CD4-positive, alpha-beta memory T cell (primary cell): ENCODE data around the gene ORC5. TPM values are rescaled to one million over a fixed set of nuclear protein-coding genes. Genes with fewer than 3 reads are reported as not detected.

ENCODE experiments used
- CTCF ChIA-PET: fragments of 350-600 bp; sonication (Branson Sonifier 250); formaldehyde crosslinking; loops from one replicate; lab custom pipeline; 2021; ENCODE audit warnings: inconsistent platforms; ENCODE audit not compliant: partially characterized antibody; lab: Charles Lee
- POLR2A ChIA-PET: fragments of 350-600 bp; sonication (Branson Sonifier 250); formaldehyde crosslinking; loops from one replicate; lab custom pipeline; 2021; ENCODE audit not compliant: partially characterized antibody; lab: Charles Lee
- DNase-seq, 5 donors: peaks; one replicate each; pipeline versions ENCODE4 v3.0.0 to v3.0.0-alpha.2; 2020 to 2022; ENCODE audit warnings: mixed read lengths in 1 of 5
- H3K27ac ChIP-seq: one replicate; pipeline ENCODE4 v1.7.0; 2013; ENCODE audit warnings: low read depth, low read length
- H3K27me3 ChIP-seq: 2 replicates; pipeline ENCODE4 v1.7.0; 2013; ENCODE audit warnings: mild to moderate bottlenecking, low read length, moderate library complexity; ENCODE audit not compliant: insufficient read depth
- H3K36me3 ChIP-seq: 2 replicates; pipeline ENCODE4 v1.7.0; 2013; ENCODE audit warnings: mild to moderate bottlenecking, low read length, moderate library complexity; ENCODE audit not compliant: insufficient read depth
- H3K4me1 ChIP-seq: 2 replicates; pipeline ENCODE4 v1.7.0; 2013; ENCODE audit warnings: mild to moderate bottlenecking, low read length, moderate library complexity; ENCODE audit not compliant: insufficient read depth
- H3K4me3 ChIP-seq, 2 donors: one replicate each; pipeline ENCODE4 v1.7.0; 2013; ENCODE audit warnings: low read length in 2 of 2, mild to moderate bottlenecking in 1 of 2
- H3K9me3 ChIP-seq, 2 donors: one replicate each; pipeline ENCODE4 v1.7.0; 2013; ENCODE audit warnings: low read length in 2 of 2, control low read depth in 1 of 2; ENCODE audit not compliant: control insufficient read depth in 1 of 2
- H3K27ac Mint-ChIP-seq, 7 donors: one replicate each; pipeline ENCODE4 v1.8.0; 2020 to 2021; ENCODE audit warnings: mixed read lengths in 7 of 7, mild to moderate bottlenecking in 6 of 7, inconsistent platforms in 3 of 7, moderate library complexity in 3 of 7
- H3K27me3 Mint-ChIP-seq, 2 donors: one replicate each; pipeline ENCODE4 v1.8.0; 2020 to 2021; ENCODE audit warnings: mixed read lengths in 2 of 2
- H3K36me3 Mint-ChIP-seq, 2 donors: one replicate each; pipeline ENCODE4 v1.8.0; 2020 to 2021; ENCODE audit warnings: mixed read lengths in 2 of 2, inconsistent platforms in 1 of 2, mild to moderate bottlenecking in 1 of 2
- H3K4me1 Mint-ChIP-seq, 4 donors: one replicate each; pipeline ENCODE4 v1.8.0; 2020 to 2021; ENCODE audit warnings: mixed read lengths in 4 of 4, mild to moderate bottlenecking in 1 of 4
- H3K4me3 Mint-ChIP-seq, 8 donors: one replicate each; pipeline ENCODE4 v1.8.0; 2020 to 2021; ENCODE audit warnings: mixed read lengths in 8 of 8, mild to moderate bottlenecking in 7 of 8, moderate library complexity in 6 of 8, inconsistent platforms in 3 of 8
- H3K9me3 Mint-ChIP-seq, 8 donors: one replicate each; pipeline ENCODE4 v1.8.0; 2020 to 2021; ENCODE audit warnings: mixed read lengths in 8 of 8, mild to moderate bottlenecking in 5 of 8, inconsistent platforms in 3 of 8, moderate library complexity in 1 of 8
- intact Hi-C: fragments of 100-400 bp; cut with micrococcal nuclease; formaldehyde crosslinking; loops from one replicate; pipeline ENCODE4 v1.15.1; 2023
- polyA plus RNA-seq, 2 donors: library from polyadenylated mRNA; unstranded; fragments of 300-500 nt; fragmentation: Illumina TruSeq; gene quantifications; one replicate each; pipeline ENCODE4 v1.2.3, GENCODE V29; 2021
- total RNA-seq, 2 experiments: library from RNA; stranded (reverse); gene quantifications; one replicate each; pipeline ENCODE4 v1.2.3, GENCODE V29; 2021

Gene ORC5
- total and polyA plus RNA-seq, 4 experiments from 2014 or later = 19.0 to 31.2 (median 27.4) TPM

DNA sequence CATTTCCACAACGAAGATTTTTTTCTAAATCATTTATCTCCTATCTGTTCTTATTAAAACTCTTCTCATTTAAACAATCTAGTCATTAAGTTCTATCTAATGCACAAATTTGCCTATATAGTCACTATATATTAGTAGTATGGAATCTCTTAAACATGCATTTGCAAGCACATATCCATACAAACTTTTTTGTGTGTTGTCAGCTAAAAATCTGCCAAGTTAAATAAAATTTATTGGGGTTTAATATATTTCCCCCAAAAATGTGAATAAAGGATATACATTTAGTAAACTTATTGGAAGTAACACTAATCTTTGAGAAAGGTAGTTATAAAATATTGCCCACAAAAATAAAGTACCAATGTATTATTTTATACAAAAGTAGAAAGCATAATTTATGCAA is 55.3 kb downstream of the ORC5 start:
- no peak overlapping the region for H3K4me3 Mint-ChIP-seq
- Histone ChIP-seq H3K4me3 (no peak overlapping the region), H3K27me3 (no peaks in the 10 kb centered on the region), H3K36me3 (no peaks in the 10 kb centered on the region), H3K4me1 (no peaks in the 10 kb centered on the region), H3K27ac (no peak overlapping the region), H3K9me3 (no peaks in the 10 kb centered on the region)
- intact Hi-C loops = no loop called here
- no peaks in the 10 kb centered on the region for H3K27me3 Mint-ChIP-seq
- H3K9me3 Mint-ChIP-seq = no peaks in the 10 kb centered on the region
- H3K36me3 Mint-ChIP-seq = peaks cover 18 to 21% of the 10 kb centered on the region in 2 donors
- no peak for DNase-seq
- H3K4me1 Mint-ChIP-seq = peaks cover 0 to 4% (median 1%) of the 10 kb centered on the region in 4 donors
- ChIA-PET POLR2A (no interaction called here), CTCF (no interaction called here)
- no peak overlapping the region for H3K27ac Mint-ChIP-seq

GRCh38 chr7:104150470-104150869 is 57.3 kb downstream of the ORC5 start:
- CTCF ChIA-PET = no interaction called here
- H3K36me3 ChIP-seq = no peaks in the 10 kb centered on the region
- H3K4me3 Mint-ChIP-seq = no peak overlapping the region
- H3K27me3 Mint-ChIP-seq = no peaks in the 10 kb centered on the region
- H3K4me1 ChIP-seq = no peaks in the 10 kb centered on the region
- peaks cover 0 to 1% (median 0%) of the 10 kb centered on the region in 4 donors for H3K4me1 Mint-ChIP-seq
- H3K4me3 ChIP-seq = no peak overlapping the region
- DNase-seq = no peak
- H3K36me3 Mint-ChIP-seq = peaks cover 20 to 25% of the 10 kb centered on the region in 2 donors
- no peaks in the 10 kb centered on the region for H3K9me3 ChIP-seq
- H3K27ac ChIP-seq = no peak overlapping the region
- no peaks in the 10 kb centered on the region for H3K9me3 Mint-ChIP-seq
- POLR2A ChIA-PET = no interaction called here
- intact Hi-C loops = no loop called here
- no peak overlapping the region for H3K27ac Mint-ChIP-seq
- H3K27me3 ChIP-seq = no peaks in the 10 kb centered on the region

GRCh38 chr7:104149822-104150221 is 58.0 kb downstream of the ORC5 start:
- CTCF ChIA-PET = no interaction called here
- peaks cover 0 to 1% (median 0%) of the 10 kb centered on the region in 4 donors for H3K4me1 Mint-ChIP-seq
- Histone ChIP-seq H3K9me3 (no peaks in the 10 kb centered on the region), H3K27me3 (no peaks in the 10 kb centered on the region), H3K4me3 (no peak overlapping the region), H3K27ac (no peak overlapping the region), H3K4me1 (no peaks in the 10 kb centered on the region), H3K36me3 (no peaks in the 10 kb centered on the region)
- H3K9me3 Mint-ChIP-seq = no peaks in the 10 kb centered on the region
- H3K36me3 Mint-ChIP-seq = peaks cover 21 to 26% of the 10 kb centered on the region in 2 donors
- no peak for DNase-seq
- no peak overlapping the region for H3K4me3 Mint-ChIP-seq
- no peak overlapping the region for H3K27ac Mint-ChIP-seq
- POLR2A ChIA-PET = interaction anchor here (0.5 kb wide), 1 partner anchor 802 kb away, joined by 3 read pairs; no protein-coding TSS in a partner anchor
- no peaks in the 10 kb centered on the region for H3K27me3 Mint-ChIP-seq
- intact Hi-C loops = no loop called here

DNA sequence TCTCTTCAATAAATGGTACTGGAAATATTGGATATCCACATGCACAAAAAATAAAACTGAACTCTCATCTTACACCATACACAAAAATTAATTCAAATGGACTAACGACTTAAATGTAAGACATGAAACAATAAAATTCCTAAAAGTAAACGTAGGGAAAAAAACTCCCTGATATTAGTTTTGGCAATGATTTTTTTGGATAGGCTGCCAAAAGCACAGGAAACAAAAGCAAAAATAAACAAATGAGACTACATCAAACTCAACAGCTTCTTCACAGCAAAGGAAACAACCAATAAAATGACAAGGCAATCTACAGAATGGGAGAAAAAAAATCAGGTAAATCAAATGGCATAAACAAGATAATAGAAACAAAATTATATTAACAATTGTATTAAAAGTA is 65.7 kb downstream of the ORC5 start:
- Mint-ChIP-seq H3K36me3 (peaks cover 28 to 31% of the 10 kb centered on the region in 2 donors), H3K9me3 (peaks cover 0 to 2% (median 0%) of the 10 kb centered on the region in 8 donors), H3K27ac (no peak overlapping the region), H3K27me3 (no peaks in the 10 kb centered on the region), H3K4me3 (no peak overlapping the region), H3K4me1 (peaks cover 0 to 4% (median 0%) of the 10 kb centered on the region in 4 donors)
- intact Hi-C loops = no loop called here
- CTCF ChIA-PET = no interaction called here
- H3K9me3 ChIP-seq = no peaks in the 10 kb centered on the region
- H3K27me3 ChIP-seq = no peaks in the 10 kb centered on the region
- no peak overlapping the region for H3K4me3 ChIP-seq
- no peaks in the 10 kb centered on the region for H3K36me3 ChIP-seq
- H3K4me1 ChIP-seq = no peaks in the 10 kb centered on the region
- DNase-seq = no peak
- POLR2A ChIA-PET = no interaction called here
- no peak overlapping the region for H3K27ac ChIP-seq

DNA sequence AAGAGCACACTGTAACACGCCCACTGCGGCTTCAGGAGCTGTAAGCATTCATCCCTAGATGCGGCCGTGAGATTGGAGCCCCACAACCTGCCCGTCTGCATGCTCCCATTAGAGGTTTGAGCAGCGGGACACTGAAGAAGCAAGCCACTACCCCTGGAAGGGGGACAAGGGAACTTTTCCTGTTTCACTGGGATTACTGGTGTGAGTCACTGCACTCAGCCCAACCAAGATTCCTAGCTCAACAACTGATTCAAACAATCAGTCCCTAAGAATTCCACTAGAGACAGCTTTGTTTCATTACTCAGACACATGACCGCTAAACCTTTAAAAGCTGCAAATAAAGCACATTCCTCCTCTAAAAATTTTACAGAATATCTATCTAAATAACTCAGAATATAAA is 69.8 kb downstream of the ORC5 start:
- Mint-ChIP-seq H3K4me1 (peaks cover 0 to 1% (median 0%) of the 10 kb centered on the region in 4 donors), H3K9me3 (peaks cover 0 to 2% (median 0%) of the 10 kb centered on the region in 8 donors)

DNA sequence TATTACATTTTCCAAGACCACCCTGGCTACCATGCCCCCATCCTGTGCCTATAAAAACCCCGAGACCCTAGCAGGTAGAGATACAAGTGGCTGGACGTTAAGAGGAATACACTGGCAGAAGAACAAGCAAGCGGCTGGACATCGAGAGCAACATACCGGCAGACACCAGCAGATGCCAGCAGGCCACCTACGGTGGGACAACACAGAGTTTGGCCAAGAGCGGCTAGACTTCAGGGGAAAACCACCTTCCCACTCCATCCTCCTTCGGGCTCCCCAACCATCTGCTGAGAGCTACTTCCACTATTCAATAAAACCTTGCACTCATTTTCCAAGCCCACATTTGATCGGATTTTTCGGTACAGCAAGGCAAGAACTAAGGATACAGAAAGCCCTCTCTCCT is 70.3 kb downstream of the ORC5 start:
- Mint-ChIP-seq H3K27me3 (no peaks in the 10 kb centered on the region), H3K4me1 (peaks cover 0 to 1% (median 0%) of the 10 kb centered on the region in 4 donors), H3K27ac (peak overlapping the region in 1 of 7 donors; percentile 48), H3K36me3 (peaks cover 27 to 33% of the 10 kb centered on the region in 2 donors), H3K9me3 (peaks cover 0 to 2% (median 0%) of the 10 kb centered on the region in 8 donors), H3K4me3 (no peak overlapping the region)
- no peak overlapping the region for H3K27ac ChIP-seq
- H3K9me3 ChIP-seq = no peaks in the 10 kb centered on the region
- CTCF ChIA-PET = no interaction called here
- H3K27me3 ChIP-seq = no peaks in the 10 kb centered on the region
- POLR2A ChIA-PET = no interaction called here
- intact Hi-C loops = no loop called here
- no peaks in the 10 kb centered on the region for H3K4me1 ChIP-seq
- H3K4me3 ChIP-seq = no peak overlapping the region
- DNase-seq = no peak
- H3K36me3 ChIP-seq = peaks cover 9% of the 10 kb centered on the region

More for the DNA sequence above, 69.8 kb downstream of the ORC5 start:
- POLR2A ChIA-PET = no interaction called here
- Mint-ChIP-seq H3K27ac (peak overlapping the region in 1 of 7 donors; percentile 48), H3K4me3 (no peak overlapping the region), H3K27me3 (no peaks in the 10 kb centered on the region), H3K36me3 (peaks cover 30 to 33% of the 10 kb centered on the region in 2 donors)
- Histone ChIP-seq H3K4me1 (no peaks in the 10 kb centered on the region), H3K36me3 (peaks cover 9% of the 10 kb centered on the region), H3K9me3 (no peaks in the 10 kb centered on the region), H3K27me3 (no peaks in the 10 kb centered on the region), H3K4me3 (no peak overlapping the region), H3K27ac (no peak overlapping the region)
- intact Hi-C loops = no loop called here
- no peak for DNase-seq
- CTCF ChIA-PET = no interaction called here

DNA sequence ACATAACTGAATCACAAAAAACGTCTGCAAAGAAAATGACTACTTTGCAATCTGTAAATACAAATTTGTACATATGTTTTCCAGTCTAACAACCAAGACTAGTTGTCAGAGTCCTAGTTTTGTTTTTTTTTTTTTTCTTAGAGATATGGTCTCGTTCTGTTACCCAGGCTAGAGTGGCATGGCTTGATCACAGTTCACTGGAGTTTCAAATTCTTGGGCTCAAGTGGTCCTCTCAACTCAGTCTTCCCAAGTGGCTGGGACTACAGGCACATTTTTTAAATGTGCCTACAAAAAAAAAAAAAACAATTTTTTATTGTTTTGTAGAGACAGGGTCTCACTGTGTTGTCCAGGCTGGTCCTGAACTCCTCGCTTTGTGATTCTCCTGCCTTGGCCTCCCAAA is 70.8 kb downstream of the ORC5 start:
- ChIA-PET POLR2A (no interaction called here), CTCF (no interaction called here)
- Mint-ChIP-seq H3K4me1 (peaks cover 0 to 1% (median 0%) of the 10 kb centered on the region in 4 donors), H3K36me3 (peaks cover 27 to 33% of the 10 kb centered on the region in 2 donors), H3K27ac (no peak overlapping the region), H3K27me3 (no peaks in the 10 kb centered on the region), H3K4me3 (no peak overlapping the region), H3K9me3 (no peaks in the 10 kb centered on the region)
- no peaks in the 10 kb centered on the region for H3K4me1 ChIP-seq
- peaks cover 9% of the 10 kb centered on the region for H3K36me3 ChIP-seq
- no peaks in the 10 kb centered on the region for H3K9me3 ChIP-seq
- no peak overlapping the region for H3K4me3 ChIP-seq
- no peaks in the 10 kb centered on the region for H3K27me3 ChIP-seq
- intact Hi-C loops = no loop called here
- no peak for DNase-seq
- H3K27ac ChIP-seq = no peak overlapping the region
